Fibroblast of peridontal ligament (primary cell): ENCODE measurements around the gene CD300LG.
A peak's percentile ranks its signal among the peaks of the same experiment; 100 is the strongest.
"Not testable (repeated sequence)": the region's sequence is repeated elsewhere in the genome, so short reads cannot be mapped to it uniquely, and the experiment has no call there.

Experiments
- DNase-seq: peaks from one replicate; pipeline ENCODE4 v3.0.0-alpha.2; 2010; ENCODE audit errors: extremely low read depth

CD300LG gene

DNA sequence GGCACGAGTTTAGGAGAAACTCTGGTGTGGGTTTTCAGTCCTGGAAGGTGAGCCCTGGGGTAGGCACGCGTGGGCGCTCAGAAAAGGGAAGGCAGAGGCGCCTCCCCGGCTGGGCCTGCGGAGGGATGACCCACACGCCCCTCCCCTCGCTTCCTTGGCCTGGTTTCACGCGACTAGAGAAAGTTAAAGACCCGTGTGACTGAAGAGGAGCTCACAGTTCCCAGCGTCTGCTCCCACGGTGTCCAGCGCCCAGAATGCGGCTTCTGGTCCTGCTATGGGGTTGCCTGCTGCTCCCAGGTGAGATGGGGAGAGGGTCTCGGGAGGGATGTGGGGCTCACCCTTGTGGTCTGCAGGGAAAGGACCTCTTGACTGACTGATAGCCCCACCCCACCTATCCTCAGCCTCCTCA, at the start of gene CD300LG:
Gene CD300LG, plus strand, starts transcription at position 214 of the 409 bp plus-strand sequence. Its CDS starts 41 bp downstream, at position 255.
- no peak for DNase-seq

GRCh38 chr17:43798024-43798423, 49.0 kb upstream of the CD300LG start:
- not testable (repeated sequence) for DNase-seq

GRCh38 chr17:43799047-43799446, 47.9 kb upstream of the CD300LG start:
- no peak for DNase-seq

GRCh38 chr17:43800736-43801135, 46.2 kb upstream of the CD300LG start:
- DNase-seq, result no peak

DNA sequence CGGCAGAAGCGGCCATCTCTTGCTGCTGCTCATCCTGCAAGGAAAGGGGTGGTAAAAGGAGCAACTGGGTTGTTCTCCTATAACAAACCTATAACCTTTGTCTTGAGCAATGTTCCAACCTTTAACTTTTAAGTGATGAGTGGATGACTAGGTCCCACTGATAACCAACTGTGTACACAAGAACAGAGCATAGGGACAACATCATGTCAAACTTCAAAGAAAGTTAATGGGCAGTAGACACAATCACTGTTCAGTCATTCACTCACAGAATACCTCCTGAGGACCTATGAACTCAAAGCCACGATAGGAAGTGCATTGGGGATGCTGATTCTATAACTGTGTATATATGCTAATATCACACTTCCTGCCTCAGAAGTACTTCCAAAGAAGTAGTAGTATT, 45.1 kb upstream of the CD300LG start:
- no peak for DNase-seq

DNA sequence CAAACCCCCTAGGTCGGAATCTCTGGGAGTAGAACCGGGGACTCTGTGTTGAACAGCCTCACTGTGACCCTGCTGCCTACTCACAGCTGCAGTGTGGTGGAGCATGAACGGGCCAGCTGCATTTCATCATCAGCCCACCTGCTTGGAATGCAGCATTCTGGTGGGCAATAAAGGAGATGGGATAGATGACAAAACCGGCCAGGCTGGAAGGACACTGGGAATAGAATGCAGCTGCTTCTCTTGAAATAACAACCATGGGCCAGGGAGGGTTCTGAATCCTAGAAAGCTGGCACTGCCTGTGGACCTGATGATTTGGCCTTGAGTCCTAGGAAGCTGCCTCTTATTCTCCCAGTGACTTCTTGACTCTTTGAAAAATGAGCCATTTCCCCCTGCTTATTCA, 43.2 kb upstream of the CD300LG start:
- peak; percentile 33 for DNase-seq

DNA sequence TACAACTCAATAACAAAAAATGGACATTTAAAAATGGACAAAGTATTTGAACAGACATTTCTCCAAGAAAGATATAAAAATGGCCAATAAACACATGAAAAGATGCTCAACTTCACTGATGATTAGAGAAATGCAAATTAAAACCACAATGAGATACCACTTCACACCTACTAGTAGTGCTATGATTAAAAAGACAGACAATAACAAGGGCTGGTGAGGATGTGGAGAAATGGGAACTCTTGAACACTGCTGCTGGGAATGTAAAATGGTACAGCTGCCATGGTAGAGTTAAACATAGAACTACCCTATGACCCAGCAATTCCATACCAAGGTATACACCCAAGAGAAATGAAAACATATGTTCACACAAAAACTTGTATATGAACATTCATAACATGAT, 41.9 kb upstream of the CD300LG start:
- no peak for DNase-seq

GRCh38 chr17:43808076-43808475, 38.9 kb upstream of the CD300LG start:
- no peak for DNase-seq

DNA sequence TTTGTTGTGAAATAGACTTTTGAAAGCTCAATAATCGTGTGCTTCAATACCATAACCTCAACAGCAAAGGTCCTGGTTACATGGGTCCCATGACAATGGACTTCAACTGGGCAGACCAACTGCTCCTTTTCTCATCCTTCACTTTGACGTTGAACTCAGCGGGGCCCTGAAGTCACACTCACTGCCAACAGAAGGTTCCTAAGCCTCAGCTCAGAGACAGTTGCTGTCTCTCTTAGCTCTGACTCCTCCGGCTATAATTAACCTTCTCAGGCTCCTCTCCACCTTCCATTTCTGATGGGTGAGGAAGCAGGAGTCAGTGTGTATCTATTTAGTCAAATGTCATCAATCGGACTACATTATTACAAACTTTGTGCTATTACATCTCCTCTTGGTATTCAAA, 37.9 kb upstream of the CD300LG start:
- DNase-seq, result no peak

DNA sequence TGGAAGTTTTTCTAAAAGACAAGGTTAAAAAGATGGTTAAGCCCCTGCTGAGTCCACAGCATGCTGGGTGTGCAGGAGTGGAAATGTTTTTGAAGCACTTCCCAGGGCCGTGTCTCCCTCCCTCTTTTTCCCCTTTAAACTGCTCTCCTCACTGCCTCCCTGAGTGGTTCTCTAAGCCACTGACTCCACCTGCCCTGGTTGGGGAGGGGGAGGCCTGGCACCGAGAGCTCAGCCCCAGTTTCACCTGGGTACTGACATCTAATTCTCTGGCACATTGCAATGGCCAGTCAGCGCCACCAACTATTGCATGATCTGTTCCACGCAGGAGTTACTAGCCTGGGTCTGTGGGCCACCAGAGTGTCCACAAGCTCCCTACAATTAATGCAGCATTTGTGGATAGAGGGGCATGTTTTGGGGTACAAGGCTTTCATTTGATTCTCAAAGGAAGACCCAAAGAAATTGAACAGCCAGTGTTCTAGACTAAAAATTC, 36.7 kb upstream of the CD300LG start:
- no peak for DNase-seq

DNA sequence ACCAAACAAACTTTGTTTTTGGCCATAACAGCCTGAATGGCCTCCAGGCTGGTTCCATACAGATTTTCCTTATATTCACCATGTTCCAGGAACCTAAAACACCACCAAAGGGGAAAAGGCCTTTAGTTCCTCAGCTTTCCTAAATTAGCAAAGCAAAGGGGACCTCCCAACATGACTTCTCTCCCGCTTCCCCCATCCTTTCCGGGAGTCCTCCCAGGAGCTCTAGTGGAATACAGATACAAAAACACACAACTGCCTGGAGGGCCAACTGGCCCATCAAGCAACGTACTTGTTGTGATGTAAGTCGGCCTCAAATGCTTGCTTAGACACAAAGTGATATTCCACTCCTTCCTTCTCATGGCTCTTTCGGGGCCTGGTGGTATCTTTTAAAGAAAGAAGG, 36.2 kb upstream of the CD300LG start:
- DNase-seq, result no peak

- no peak for DNase-seq
Measured at GRCh38 chr17:43812396-43813265, 34.3 kb upstream of the CD300LG start.

- DNase-seq, result no peak
Measured at GRCh38 chr17:43813386-43813785, 33.6 kb upstream of the CD300LG start.

- DNase-seq, result no peak
Measured at GRCh38 chr17:43814026-43814425, 33.0 kb upstream of the CD300LG start.

DNA sequence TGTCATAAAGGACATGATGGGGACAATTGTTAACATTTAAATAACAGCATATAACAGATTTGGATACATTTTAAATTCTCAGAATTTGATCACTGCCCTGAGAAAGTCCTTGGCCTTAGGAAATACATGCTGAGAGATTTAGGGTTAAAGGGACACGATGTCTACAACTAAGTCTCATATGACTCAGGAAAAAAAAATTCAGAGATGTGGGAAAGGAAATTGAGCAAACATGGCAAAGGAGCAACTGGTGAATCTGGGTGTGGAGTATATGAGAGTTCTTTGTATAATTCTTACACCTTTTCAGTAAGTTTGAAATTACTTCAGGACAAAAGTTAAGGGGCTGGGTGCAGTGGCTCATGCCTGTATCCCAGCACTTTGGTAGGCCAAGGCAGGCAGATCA, 32.3 kb upstream of the CD300LG start:
- DNase-seq, result peak; percentile 73

GRCh38 chr17:43816336-43817320, 30.3 kb upstream of the CD300LG start:
- no peak for DNase-seq

DNA sequence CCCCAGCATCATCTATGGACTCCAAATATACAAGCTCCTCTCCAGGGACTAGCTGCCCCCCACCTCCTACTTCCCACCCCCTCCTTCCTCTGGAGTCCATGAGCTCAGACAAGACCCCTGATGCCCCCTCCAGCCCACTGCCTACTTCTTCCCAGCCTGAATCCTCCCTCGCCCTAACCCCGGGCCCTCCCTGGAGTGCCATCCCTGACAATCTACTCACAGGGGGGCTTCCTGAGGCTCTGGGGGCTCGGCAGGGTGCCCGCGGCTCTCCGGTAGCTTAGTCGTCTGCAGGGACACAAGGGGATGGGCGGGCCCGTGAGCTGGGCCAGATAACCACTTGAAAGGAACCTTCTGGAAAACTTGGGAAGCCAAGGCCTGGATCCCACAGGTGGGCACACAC, 29.1 kb upstream of the CD300LG start:
- DNase-seq, result no peak

DNA sequence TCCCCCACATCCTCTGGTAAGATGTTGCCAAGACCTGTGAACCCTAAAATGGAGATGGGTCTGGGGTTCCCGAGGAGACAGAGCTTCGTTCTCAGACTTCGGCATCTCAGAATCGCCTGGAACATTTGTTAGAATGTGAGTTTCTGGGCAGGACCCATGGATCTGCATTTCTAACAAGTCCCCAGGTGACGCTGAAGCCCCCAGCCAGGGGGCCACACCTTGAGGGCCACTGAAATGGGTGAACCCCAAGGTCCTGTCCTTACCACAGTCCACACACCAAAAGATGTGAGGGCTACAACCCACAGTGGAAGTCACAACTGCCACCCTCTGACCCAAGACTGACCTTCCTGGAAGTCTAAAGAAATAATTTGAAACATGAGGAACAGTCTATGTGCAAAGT, 28.0 kb upstream of the CD300LG start:
- no peak for DNase-seq

- no peak for DNase-seq
Measured at GRCh38 chr17:43820759-43821158, 26.2 kb upstream of the CD300LG start.

- no peak for DNase-seq
Measured at GRCh38 chr17:43822570-43823190, 24.3 kb upstream of the CD300LG start.

DNA sequence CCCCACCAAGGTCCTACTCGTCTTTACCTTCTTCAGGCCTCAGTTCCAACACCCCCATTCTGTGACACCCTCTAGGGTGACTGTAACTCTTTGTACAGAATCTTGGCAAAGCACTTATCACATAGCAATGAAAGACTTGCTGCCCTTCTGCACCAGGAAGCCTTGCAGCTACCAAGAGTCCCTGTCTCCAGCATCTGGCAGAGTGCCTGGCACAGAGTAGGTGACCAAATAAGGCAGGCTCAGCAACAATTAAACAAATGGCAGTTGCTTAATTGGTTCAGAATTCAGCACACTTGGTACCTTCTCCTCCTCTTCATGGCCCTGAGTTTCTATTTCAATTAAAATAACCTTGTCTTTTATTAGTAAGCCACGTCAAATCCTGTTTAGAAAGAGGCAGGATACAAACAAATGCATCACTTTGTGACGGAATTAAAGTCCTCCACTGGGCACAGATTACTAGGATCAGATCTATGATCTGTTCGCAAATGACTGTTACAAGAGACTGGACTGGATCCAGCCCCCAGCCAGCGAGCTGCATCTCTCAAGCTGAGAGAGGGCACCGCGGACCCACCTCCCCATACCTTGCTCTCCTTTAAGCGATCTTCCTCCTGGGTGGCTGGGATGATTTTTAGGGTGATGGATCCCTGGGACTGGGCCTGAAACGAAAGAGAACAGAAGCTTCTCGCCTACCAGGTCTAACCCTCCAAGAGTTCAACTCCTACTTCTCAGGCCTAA, 23.5 kb upstream of the CD300LG start:
- DNase-seq, result no peak
